Progenitor cell of endocrine pancreas (in vitro differentiated cells): ENCODE data around the gene TLR2. TPM values are rescaled to one million over a fixed set of nuclear protein-coding genes. Genes with fewer than 3 reads are reported as not detected.

Source experiments
- DNase-seq: peaks from one replicate; pipeline ENCODE4 v3.0.0; 2021; ENCODE audit warnings: low spot score; ENCODE audit not compliant: unreplicated experiment
- H3K27ac Mint-ChIP-seq: 2 replicates; pipeline ENCODE4 v1.8.0; 2021; ENCODE audit warnings: mild to moderate bottlenecking, moderate library complexity, mixed read lengths
- H3K27me3 Mint-ChIP-seq: 2 replicates; pipeline ENCODE4 v1.8.0; 2021; ENCODE audit warnings: mixed read lengths
- H3K36me3 Mint-ChIP-seq: 2 replicates; pipeline ENCODE4 v1.8.0; 2022; ENCODE audit warnings: mixed read lengths; ENCODE audit not compliant: insufficient read depth
- H3K4me1 Mint-ChIP-seq: 2 replicates; pipeline ENCODE4 v1.8.0; 2021; ENCODE audit warnings: low read depth, mixed read lengths
- H3K4me3 Mint-ChIP-seq: 2 replicates; pipeline ENCODE4 v1.8.0; 2021; ENCODE audit warnings: low read depth, mild to moderate bottlenecking, moderate library complexity, mixed read lengths
- H3K9me3 Mint-ChIP-seq: 2 replicates; pipeline ENCODE4 v1.8.0; 2021; ENCODE audit warnings: low read depth, mixed read lengths
- total RNA-seq: library from RNA; stranded (reverse); gene quantifications from 2 replicates; pipeline ENCODE4 v1.2.1, GENCODE V29; 2021
- TF ChIP-seq, protein P1 (sequence below): fragments of 200-600 bp; sonication (generic); IDR thresholded peaks from one replicate; pipeline ENCODE4 v1.5.0; 2021; ENCODE audit warnings: antibody characterized with exemption, mild to moderate bottlenecking; ENCODE audit not compliant: unreplicated experiment

The TLR2 gene
- total RNA-seq, 1 donor from 2014 or later, result 5.1 TPM

DNA sequence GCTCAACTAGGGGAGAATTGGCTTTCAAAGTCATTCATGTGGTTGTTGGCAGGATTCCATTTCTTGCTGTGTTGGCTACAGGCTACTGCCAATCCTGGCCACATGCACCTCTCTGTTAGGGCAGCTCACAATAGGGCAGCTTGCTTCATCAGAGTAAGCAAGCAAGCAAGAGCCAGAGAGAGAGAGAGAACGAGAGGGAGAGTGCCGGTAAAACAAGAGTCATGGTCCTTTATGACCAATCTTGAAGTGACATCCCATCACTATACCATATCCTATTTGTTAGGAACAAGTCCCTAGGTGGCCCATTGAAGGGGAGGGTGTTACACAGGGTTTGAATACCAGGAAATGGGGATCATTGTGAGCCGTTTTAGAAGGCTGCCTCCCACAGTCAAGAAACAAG lies 33.0 kb upstream of the TLR2 start:
- Mint-ChIP-seq H3K4me3 (no peak overlapping the region), H3K4me1 (no peaks in the 10 kb centered on the region), H3K9me3 (no peaks in the 10 kb centered on the region), H3K36me3 (no peaks in the 10 kb centered on the region), H3K27me3 (peaks cover 14% of the 10 kb centered on the region), H3K27ac (no peak overlapping the region)
- no peak for DNase-seq
- TF ChIP-seq, protein P1, sequence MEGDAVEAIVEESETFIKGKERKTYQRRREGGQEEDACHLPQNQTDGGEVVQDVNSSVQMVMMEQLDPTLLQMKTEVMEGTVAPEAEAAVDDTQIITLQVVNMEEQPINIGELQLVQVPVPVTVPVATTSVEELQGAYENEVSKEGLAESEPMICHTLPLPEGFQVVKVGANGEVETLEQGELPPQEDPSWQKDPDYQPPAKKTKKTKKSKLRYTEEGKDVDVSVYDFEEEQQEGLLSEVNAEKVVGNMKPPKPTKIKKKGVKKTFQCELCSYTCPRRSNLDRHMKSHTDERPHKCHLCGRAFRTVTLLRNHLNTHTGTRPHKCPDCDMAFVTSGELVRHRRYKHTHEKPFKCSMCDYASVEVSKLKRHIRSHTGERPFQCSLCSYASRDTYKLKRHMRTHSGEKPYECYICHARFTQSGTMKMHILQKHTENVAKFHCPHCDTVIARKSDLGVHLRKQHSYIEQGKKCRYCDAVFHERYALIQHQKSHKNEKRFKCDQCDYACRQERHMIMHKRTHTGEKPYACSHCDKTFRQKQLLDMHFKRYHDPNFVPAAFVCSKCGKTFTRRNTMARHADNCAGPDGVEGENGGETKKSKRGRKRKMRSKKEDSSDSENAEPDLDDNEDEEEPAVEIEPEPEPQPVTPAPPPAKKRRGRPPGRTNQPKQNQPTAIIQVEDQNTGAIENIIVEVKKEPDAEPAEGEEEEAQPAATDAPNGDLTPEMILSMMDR, result no peak

DNA sequence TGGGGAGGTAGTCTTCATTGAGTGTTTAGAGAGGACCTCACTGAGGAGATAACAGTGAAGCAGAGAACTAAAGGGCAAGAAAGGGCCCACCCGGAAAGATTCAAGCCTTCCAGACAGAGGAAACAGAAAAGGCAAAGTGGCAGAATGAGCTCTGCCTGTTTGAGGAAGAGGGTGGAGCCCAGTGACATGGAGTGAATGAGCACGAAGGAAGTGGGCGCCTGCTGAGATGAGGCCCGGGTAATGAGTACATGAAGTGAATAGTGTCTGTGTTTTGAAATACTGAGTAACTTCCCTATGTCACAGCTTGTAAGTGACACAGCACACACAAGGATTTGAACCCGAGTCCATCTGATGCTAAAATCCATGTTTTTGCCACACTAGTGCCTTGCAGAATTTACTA lies 32.5 kb upstream of the TLR2 start:
- H3K27ac Mint-ChIP-seq, result no peak overlapping the region
- TF ChIP-seq, protein P1, result no peak
- no peaks in the 10 kb centered on the region for H3K36me3 Mint-ChIP-seq
- H3K27me3 Mint-ChIP-seq, result peaks cover 14% of the 10 kb centered on the region
- no peak overlapping the region for H3K4me3 Mint-ChIP-seq
- H3K4me1 Mint-ChIP-seq, result no peaks in the 10 kb centered on the region
- DNase-seq, result no peak
- no peaks in the 10 kb centered on the region for H3K9me3 Mint-ChIP-seq

DNA sequence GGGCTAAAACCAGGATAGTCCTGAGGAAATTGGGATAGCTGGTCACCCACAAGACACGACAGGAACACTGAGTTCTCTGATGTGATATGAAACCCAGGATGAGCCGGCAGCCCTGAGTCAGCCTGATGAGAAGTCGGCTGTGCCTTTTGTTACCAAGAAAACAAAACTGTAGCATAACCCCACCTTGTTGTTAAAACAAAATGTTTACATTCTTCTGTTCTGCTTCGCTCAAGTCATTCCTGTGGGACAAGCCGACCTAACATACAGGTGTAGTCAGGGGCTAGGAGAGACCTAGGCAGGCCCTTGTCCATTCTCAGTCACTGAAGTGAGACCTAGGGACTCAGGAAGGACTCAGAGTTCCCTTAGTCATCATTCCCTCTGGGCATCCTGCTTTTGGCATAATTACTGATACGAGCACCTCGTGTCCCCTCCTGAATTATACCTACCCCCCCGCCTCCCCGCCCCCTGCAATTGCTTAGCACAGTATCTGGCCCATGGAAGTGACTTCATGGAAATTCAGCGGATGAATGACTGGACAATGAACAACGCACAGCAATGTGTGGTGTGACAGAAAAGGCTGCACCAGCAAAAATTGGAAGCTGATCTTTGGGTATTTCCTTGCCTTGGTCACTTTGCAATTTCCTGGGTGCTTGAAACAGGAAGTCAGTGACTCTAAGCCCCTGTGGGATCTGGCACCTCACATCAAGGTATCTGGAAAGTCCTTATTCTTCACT lies 31.9 kb upstream of the TLR2 start:
- Mint-ChIP-seq H3K4me3 (no peak overlapping the region), H3K27ac (no peak overlapping the region), H3K27me3 (peaks cover 9% of the 10 kb centered on the region), H3K36me3 (no peaks in the 10 kb centered on the region), H3K4me1 (no peaks in the 10 kb centered on the region), H3K9me3 (no peaks in the 10 kb centered on the region)
- no peak for DNase-seq
- TF ChIP-seq, protein P1, result no peak

DNA sequence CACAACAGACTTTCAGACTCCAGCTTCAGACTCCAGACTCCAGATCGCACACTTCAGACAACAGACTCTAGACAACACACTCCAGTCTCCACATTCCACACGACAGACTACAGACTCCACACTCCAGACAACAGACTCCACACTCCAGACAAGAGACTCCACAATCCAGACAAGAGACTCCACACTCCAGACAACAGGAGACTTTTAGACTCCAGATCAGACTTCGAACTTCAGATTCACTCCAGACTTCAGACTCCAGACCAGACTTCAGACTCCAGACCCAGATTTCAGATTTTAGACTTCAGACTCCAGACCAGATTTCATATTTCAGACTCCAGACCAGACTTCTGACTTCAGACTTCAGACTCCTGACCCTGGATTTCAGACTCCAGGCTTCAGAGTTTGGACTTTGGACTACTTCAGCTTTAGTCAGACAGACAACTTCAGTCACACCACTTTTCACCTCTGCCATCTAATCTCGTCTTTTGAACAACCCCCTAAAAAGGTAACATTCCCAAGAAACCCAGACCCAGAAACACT lies 29.0 kb upstream of the TLR2 start:
- Mint-ChIP-seq H3K27ac (no peak overlapping the region), H3K4me1 (no peaks in the 10 kb centered on the region)

DNA sequence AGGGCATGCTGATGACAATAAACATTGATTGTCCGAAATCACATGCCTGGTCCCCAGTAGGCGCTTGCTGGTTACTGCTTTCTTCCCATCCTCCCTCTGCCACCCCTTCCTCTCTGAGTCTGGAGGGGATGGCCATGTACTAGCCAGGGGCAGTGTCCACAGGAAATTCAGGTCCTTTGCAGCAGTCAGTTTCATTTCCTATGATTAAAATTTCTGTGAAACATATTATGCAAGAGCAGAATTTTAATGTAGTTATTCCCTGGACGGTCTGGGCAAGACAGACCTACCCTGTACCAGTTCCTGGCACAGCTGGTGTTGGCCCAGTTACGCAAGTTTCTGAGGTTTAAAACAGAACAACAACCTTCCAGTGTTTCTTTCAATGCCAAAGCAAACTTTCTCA lies 28.2 kb upstream of the TLR2 start:
- DNase-seq, result no peak
- no peak overlapping the region for H3K4me3 Mint-ChIP-seq
- peaks cover 10% of the 10 kb centered on the region for H3K27me3 Mint-ChIP-seq
- no peaks in the 10 kb centered on the region for H3K36me3 Mint-ChIP-seq
- no peaks in the 10 kb centered on the region for H3K9me3 Mint-ChIP-seq
- no peaks in the 10 kb centered on the region for H3K4me1 Mint-ChIP-seq
- TF ChIP-seq, protein P1, result no peak
- no peak overlapping the region for H3K27ac Mint-ChIP-seq

More for the DNA sequence above, 29.0 kb upstream of the TLR2 start:
- no peak for DNase-seq
- Mint-ChIP-seq H3K9me3 (no peaks in the 10 kb centered on the region), H3K27me3 (peaks cover 10% of the 10 kb centered on the region), H3K36me3 (no peaks in the 10 kb centered on the region), H3K4me3 (no peak overlapping the region)
- TF ChIP-seq, protein P1, result no peak
